GM21381 (cell line): ENCODE data around the gene GPR119.
"Not testable (repeated sequence)": the region's sequence is repeated elsewhere in the genome, so short reads cannot be mapped to it uniquely, and the experiment has no call there.

Experiments used
- ATAC-seq: cut with Tn5 transposase; IDR thresholded peaks from one replicate; pipeline ENCODE4 v1.9.1; 2021; ENCODE audit warnings: mild to moderate bottlenecking, moderate library complexity; ENCODE audit not compliant: unreplicated experiment

GPR119 gene

DNA sequence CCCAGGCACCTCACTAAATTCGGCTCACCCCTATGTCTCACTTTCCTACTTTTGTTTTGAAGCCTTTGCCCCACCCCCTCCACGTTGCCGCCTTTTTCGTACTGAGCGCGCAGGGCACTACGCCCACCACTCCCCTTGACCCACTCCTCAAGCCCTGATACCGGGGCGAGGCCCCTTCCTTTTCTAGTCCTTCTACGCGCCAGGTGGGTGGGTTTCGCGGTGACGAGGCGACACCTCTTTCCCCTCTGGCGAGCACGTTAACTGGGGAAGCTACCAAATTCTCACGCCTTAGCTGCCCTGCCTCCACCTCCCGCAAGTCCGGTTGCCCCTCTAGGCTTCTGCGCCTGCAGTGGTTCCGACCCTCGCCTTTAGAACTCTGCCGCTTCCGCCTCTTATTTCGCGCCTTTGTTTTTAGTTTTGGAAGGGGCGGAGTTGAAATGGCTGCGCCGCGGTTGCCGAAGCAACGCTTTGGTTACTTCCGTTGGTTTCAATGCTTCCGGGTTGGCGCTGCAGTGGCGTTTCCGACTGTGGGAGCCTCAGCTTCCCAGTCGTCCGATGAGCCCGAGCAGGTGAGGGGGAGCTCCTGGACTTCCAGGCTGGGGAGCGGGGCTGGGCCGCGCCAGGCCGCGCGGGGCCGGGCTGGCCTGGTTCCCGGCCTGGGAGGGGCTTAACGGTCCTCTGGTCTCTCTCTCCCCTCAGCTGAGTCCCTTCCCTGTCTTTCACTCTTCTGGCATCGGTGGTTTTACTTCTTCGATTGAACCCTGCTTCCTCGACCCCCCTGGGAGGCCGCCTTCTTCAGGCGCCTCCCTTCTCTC, 45.9 kb downstream of the GPR119 start, which contains the start of gene SLC25A14:
Gene SLC25A14, plus strand, starts transcription at position 512 of the 815 bp plus-strand sequence. CDS start 360 bp downstream, outside the sequence.
- ATAC-seq = peak; percentile 94

DNA sequence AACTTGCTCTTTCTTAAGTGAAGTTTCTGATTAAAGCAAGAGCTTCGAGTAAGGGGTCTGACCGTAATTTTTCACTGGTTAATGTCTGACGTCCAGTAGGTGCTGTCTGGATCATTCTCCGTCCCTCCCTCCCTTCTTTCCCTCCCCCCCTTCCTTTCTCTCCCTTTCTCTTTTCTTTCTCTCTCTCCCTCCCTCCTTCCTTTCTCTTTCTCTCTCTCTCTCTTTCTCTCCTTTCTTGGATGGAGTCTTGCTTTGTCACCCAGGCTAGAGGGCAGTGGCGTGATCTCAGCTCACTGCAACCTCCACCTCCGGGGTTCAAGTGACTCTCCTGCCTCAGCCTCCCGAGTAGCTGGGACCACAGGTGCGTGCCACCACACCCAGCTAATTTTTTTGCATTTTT, 46.6 kb downstream of the GPR119 start:
- not testable (repeated sequence) for ATAC-seq

DNA sequence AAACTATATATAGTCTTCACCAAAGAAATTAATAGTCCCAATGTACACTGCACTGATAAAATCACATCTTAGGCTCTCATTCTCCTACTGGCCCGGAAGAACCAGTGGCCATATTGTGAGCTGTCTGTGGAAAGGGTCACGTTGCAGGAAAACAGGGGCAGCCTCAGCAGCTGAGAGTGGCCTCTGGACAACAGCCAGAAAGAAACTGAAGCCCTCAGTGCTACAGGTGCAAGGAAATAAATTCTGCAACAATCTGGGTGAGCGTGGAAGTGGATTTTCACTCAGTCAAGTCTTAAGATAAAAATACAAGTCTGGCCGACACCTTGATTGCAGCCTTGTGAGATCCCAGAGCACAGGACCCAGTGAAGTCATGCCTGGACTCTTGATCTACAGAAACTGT, 48.9 kb downstream of the GPR119 start:
- ATAC-seq = no peak
